GM19395 (cell line): ENCODE measurements around the gene ZSCAN29.
A peak's percentile ranks its signal among the peaks of the same experiment; 100 is the strongest.

Experiments
- ATAC-seq: cut with Tn5 transposase; IDR thresholded peaks from one replicate; pipeline ENCODE4 v1.9.1; 2021; ENCODE audit warnings: mild to moderate bottlenecking, moderate library complexity; ENCODE audit not compliant: unreplicated experiment

Gene ZSCAN29

GRCh38 chr15:43352693-43353382 is 18.0 kb downstream of the ZSCAN29 start:
- no peak for ATAC-seq

DNA sequence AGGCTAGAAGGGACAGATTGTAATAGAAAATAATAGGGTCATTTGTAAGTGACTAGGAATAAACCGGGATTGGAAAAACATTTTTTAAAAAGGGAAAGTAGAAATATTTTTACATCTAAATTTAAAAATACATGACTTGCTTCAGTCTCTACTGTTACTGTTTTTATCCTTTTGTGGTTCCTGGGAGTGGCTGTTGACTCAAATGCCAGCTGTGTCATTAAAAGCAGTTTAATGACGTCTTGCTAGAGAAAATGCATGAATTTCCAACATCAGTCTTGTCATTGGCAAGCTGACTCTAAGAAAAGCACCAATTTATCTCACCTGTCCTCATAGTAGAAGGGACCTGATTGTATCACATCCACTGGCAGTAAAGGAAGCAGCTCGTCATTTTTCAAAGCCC is 23.7 kb downstream of the ZSCAN29 start:
- ATAC-seq: no peak

DNA sequence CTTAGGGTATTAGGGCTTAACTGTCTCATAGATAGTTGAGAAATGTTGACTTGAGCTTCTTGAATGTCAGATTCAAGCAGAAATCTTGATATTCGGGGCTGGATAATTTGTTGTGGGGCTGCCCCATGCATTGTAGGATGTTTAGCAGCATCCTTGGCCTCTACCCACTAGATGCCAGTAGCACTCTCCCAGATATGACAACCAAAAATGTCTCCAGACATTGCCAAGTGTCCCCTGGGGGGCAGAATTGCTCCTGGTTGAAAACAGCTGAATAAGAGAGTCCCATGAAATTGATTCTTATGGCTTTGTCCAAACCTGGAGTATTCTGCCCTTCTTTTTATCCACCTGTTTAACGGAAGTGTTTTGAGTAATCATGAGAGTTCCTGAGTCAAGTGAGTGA is 24.5 kb downstream of the ZSCAN29 start:
- no peak for ATAC-seq

GRCh38 chr15:43330780-43331087 is 40.1 kb downstream of the ZSCAN29 start:
- peak; percentile 32 for ATAC-seq

- ATAC-seq: peak; percentile 94
These were observed 40.7 kb downstream of the ZSCAN29 start, which contains the start of gene LCMT2 for GRCh38 chr15:43329960-43330779. TSS of gene LCMT2 (minus strand) at chr15:43330573. CDS start at chr15:43330489, 84 bp downstream.

DNA sequence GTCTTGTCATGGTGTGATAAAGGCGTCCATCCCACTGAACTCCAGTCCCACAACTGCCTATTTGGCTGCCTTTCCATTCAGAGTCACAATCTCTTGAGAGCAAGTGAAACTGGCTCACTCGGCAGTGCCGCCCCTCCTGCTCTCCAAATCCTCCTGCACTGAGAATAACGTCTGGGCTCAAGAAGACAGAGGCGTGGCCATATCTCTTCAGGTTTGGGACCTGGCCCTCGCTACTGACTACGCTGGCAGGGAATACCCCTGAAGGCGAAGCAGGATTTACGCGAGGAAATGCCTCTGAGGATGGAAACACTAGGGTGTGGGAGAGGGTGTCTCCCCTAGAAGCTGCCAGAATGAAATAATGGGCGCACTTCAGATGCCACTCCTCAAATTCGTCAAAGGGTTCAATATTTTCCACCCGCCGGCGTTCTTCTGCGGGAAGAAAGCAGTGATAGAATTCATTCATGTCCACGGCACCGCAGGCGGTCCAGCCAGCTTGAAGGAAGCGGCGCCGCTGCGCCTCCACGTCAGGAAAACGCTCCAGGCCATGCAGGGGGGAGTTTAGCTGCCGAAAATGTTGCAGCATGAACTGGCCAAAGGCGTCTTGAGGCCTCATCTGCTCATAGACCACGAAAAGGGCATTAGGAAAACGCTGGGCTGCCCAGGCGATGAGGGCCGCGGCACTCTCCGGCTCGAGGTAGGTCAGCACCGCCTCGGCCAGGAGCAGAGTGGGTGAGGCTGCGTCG is 41.5 kb downstream of the ZSCAN29 start:
- ATAC-seq: no peak

- ATAC-seq: no peak
These were observed 45.7 kb downstream of the ZSCAN29 start for GRCh38 chr15:43325039-43325684.

GRCh38 chr15:43318990-43319771 is 51.7 kb downstream of the ZSCAN29 start:
- ATAC-seq: no peak

GRCh38 chr15:43317566-43318184 is 53.2 kb downstream of the ZSCAN29 start:
- ATAC-seq: no peak

GRCh38 chr15:43316971-43317346 is 53.9 kb downstream of the ZSCAN29 start:
- no peak for ATAC-seq

DNA sequence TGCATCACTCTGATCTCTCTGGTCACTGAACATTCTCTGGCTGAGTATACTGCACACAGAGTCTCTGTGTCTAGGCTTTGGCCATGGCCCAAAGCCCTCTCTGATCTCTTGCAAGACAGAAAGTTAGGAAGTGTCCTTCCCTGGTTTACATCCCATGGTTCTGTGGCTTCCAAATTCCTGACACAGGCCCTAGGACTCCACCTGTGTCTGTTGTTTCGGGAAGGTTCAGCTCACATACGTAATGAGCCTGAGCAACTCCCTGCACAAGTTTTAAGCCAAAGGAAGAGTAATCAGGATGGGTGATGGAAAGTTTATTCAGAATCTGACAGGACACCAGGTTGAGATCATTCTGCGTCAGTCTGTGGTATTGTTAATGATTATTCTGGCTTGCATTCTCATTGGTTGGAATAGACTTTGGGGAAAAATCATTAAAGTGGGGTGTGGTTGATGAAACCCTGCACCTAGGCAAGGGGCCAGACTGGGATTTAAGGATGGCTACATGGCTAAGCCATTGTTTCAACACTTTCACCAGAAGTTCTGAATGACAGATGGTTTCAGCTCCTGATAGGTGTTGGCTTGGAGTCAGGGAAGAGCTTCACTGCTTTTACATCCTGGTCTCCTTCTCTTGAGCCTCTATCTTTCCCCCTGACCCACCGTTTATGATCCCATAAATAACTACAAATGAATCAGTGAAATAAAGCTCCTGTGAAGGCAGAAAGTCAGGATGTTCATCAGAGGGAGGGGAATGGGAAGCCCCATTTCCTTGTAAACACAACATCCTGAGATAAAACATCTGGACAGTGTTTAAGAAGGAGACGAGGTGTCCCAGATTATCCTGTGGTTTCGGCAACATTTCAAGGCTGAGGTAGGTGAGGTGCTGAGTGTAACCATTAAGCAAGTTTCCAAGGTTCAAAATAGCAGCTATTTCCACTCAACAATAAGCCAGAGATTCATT is 54.5 kb downstream of the ZSCAN29 start:
- no peak for ATAC-seq

- ATAC-seq: no peak
These were observed 56.7 kb downstream of the ZSCAN29 start for GRCh38 chr15:43314171-43314570.

DNA sequence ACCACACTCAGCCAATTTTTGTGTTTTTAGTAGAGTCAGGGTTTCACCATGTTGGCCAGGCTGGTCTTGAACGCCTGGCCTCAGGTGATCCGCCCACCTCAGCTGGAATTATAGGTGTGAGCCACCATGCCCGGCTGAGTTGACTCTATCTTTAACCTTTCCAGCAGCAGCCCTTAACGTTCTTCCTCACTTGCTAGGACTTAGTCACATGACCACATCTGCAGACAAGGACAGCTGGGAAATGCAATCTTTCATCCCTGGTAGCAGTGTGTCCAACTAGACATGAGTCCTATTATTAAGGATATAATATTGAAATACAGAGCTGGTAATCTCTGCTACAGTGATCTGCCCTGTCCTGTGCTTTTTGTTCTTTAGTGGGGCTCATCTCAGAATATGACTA is 58.5 kb downstream of the ZSCAN29 start:
- ATAC-seq: no peak
